PC-3 (cell line): ENCODE measurements around the gene PKD1L1. TPM values are rescaled to one million over a fixed set of nuclear protein-coding genes. Genes with fewer than 3 reads are reported as not detected.

Experiments
- ATAC-seq: fragments of 200-7000 bp; cut with Tn5 transposase; 2 replicates; pipeline ENCODE4 v1.9.1; 2020; ENCODE audit warnings: mild to moderate bottlenecking, moderate library complexity
- BruUV-seq: library from RNA; stranded (reverse); fragments of 400-500 nt; replicated peaks from 2 replicates; lab custom pipeline; 2021; lab: Mats Ljungman, UMichigan
- CTCF ChIA-PET: fragments of 300-600 bp; sonication (Branson Sonifier 250); formaldehyde crosslinking; loops from one replicate; lab custom pipeline; 2022; ENCODE audit warnings: antibody characterized with exemption; lab: Charles Lee
- POLR2A ChIA-PET: fragments of 300-600 bp; sonication (Branson Sonifier 250); formaldehyde crosslinking; loops from one replicate; lab custom pipeline; 2022; ENCODE audit warnings: antibody characterized with exemption; ENCODE audit not compliant: unreplicated experiment; lab: Charles Lee
- DNase-seq: peaks from one replicate; pipeline ENCODE4 v3.0.0-alpha.2; 2015
- H2AFZ ChIP-seq: fragments of 300-600 bp; sonication (generic); 2 replicates; pipeline ENCODE4 v1.6.0; 2016; ENCODE audit warnings: antibody characterized with exemption, low read length
- H3F3A ChIP-seq: fragments of 300-600 bp; sonication (generic); one replicate; pipeline ENCODE4 v1.6.0; 2017; ENCODE audit warnings: antibody characterized with exemption, low read length, control low read depth, mild to moderate bottlenecking; ENCODE audit not compliant: unreplicated experiment
- H3K27ac ChIP-seq: fragments of 300-600 bp; sonication (generic); 2 replicates; pipeline ENCODE4 v1.5.1; 2016; ENCODE audit warnings: mild to moderate bottlenecking, low read length
- H3K27me3 ChIP-seq: fragments of 300-600 bp; sonication (generic); 2 replicates; pipeline ENCODE4 v1.6.1; 2016; ENCODE audit warnings: low read length, mixed read lengths
- H3K36me3 ChIP-seq: fragments of 300-600 bp; sonication (generic); 2 replicates; pipeline ENCODE4 v1.6.1; 2016; ENCODE audit warnings: low read depth, mixed run types, low read length, mixed read lengths
- H3K4me1 ChIP-seq: fragments of 300-600 bp; sonication (generic); 2 replicates; pipeline ENCODE4 v1.5.1; 2016; ENCODE audit warnings: low read length; ENCODE audit not compliant: insufficient read depth
- H3K4me2 ChIP-seq: fragments of 300-600 bp; sonication (generic); 2 replicates; pipeline ENCODE4 v1.6.0; 2016; ENCODE audit warnings: low read length
- H3K4me3 ChIP-seq: fragments of 300-600 bp; sonication (generic); 2 replicates; pipeline ENCODE4 v1.5.1; 2016; ENCODE audit warnings: mild to moderate bottlenecking, low read length, mixed read lengths
- H3K79me2 ChIP-seq: fragments of 300-600 bp; sonication (generic); 2 replicates; pipeline ENCODE4 v1.6.1; 2017; ENCODE audit warnings: low read length, mixed read lengths
- H3K9ac ChIP-seq: fragments of 300-600 bp; sonication (generic); 2 replicates; pipeline ENCODE4 v1.6.0; 2016; ENCODE audit warnings: mild to moderate bottlenecking, low read length
- H3K9me2 ChIP-seq: fragments of 300-600 bp; sonication (generic); replicated peaks from 2 replicates; pipeline ENCODE4 v1.6.1; 2016; ENCODE audit warnings: mixed run types, low read length, mixed read lengths
- H3K9me3 ChIP-seq: fragments of 300-600 bp; sonication (generic); 2 replicates; pipeline ENCODE4 v1.6.1; 2016; ENCODE audit warnings: low read length, mixed read lengths
- H4K20me1 ChIP-seq: fragments of 300-600 bp; sonication (generic); 2 replicates; pipeline ENCODE4 v1.6.1; 2016; ENCODE audit warnings: low read length, mixed read lengths
- EZH2 ChIP-seq: fragments of 300-600 bp; sonication (generic); IDR thresholded peaks from one replicate; pipeline ENCODE4 v1.6.1; 2017; ENCODE audit warnings: antibody characterized with exemption, mild to moderate bottlenecking, low read length; ENCODE audit not compliant: unreplicated experiment
- EZH2phosphoT487 ChIP-seq: fragments of 300-600 bp; sonication (generic); IDR thresholded peaks from 2 replicates; pipeline ENCODE4 v1.6.1; 2018; ENCODE audit warnings: mild to moderate bottlenecking, antibody characterized with exemption, low read length, borderline replicate concordance
- intact Hi-C: fragments of 100-400 bp; cut with micrococcal nuclease; formaldehyde crosslinking; loops from 2 replicates; pipeline ENCODE4 v1.9.0; 2023
- total RNA-seq: library from RNA; depleted of rRNA; stranded (reverse); fragments of >200 nt; gene quantifications from 2 replicates; pipeline ENCODE4 v1.2.3, GENCODE V29; 2014
- TF ChIP-seq, protein P1 (sequence below): fragments of 300-600 bp; sonication (generic); conservative IDR thresholded peaks from 2 replicates; pipeline ENCODE4 v1.5.1; 2017; ENCODE audit warnings: antibody characterized with exemption, low read depth, mild to moderate bottlenecking, low read length

The PKD1L1 gene
- total RNA-seq, 1 experiment from 2014 or later: 0.04 TPM

DNA sequence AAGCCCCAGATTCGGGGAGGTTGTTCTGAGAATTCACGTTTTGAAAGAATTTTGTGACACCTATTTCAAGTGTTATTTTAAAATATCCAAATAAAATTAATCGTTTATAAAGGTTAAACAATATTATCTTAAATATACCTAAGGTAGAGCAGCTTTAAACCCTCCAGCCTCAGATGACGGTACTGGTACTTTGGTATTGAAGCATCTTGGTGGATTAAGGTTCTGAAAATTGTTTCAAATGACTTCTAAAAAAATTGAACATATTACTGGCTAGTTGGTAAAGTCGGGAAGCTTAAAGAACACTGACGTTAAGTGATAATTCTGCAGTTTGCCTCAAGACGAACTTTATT is 31.5 kb upstream of the PKD1L1 start:
- BruUV-seq: no TSS peak
- peaks cover 20% of the 10 kb centered on the region for H3K79me2 ChIP-seq
- H4K20me1 ChIP-seq: no peaks in the 10 kb centered on the region
- peak overlapping the region; percentile 90 for H3K4me3 ChIP-seq
- TF ChIP-seq EZH2 (no peak), EZH2phosphoT487 (no peak)
- TF ChIP-seq, protein P1, sequence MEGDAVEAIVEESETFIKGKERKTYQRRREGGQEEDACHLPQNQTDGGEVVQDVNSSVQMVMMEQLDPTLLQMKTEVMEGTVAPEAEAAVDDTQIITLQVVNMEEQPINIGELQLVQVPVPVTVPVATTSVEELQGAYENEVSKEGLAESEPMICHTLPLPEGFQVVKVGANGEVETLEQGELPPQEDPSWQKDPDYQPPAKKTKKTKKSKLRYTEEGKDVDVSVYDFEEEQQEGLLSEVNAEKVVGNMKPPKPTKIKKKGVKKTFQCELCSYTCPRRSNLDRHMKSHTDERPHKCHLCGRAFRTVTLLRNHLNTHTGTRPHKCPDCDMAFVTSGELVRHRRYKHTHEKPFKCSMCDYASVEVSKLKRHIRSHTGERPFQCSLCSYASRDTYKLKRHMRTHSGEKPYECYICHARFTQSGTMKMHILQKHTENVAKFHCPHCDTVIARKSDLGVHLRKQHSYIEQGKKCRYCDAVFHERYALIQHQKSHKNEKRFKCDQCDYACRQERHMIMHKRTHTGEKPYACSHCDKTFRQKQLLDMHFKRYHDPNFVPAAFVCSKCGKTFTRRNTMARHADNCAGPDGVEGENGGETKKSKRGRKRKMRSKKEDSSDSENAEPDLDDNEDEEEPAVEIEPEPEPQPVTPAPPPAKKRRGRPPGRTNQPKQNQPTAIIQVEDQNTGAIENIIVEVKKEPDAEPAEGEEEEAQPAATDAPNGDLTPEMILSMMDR: no peak
- H2AFZ ChIP-seq: peak overlapping the region; percentile 66; the same call in 1 of the 2 replicates
- H3K36me3 ChIP-seq: peaks cover 22% of the 10 kb centered on the region; the same call in 1 of the 2 replicates
- no peaks in the 10 kb centered on the region for H3K9me3 ChIP-seq
- peak overlapping the region; percentile 85; the same call in 1 of the 2 replicates for H3K9ac ChIP-seq
- no peaks in the 10 kb centered on the region for H3K9me2 ChIP-seq
- POLR2A ChIA-PET: interaction anchor here (0.6 kb wide), 1 partner anchor 14 kb away, joined by 4 read pairs; no protein-coding TSS in a partner anchor
- no peak for ATAC-seq
- H3K4me2 ChIP-seq: peak overlapping the region; percentile 99
- peaks cover 10% of the 10 kb centered on the region for H3K4me1 ChIP-seq
- H3K27ac ChIP-seq: no peak overlapping the region
- CTCF ChIA-PET: no interaction called here
- no peaks in the 10 kb centered on the region for H3K27me3 ChIP-seq
- intact Hi-C loops: loop anchor here (2.0 kb wide), 2 partner anchors 55 to 109 kb away; partner anchors contain the start of genes C7orf57 and UPP1
- DNase-seq: no peak
- no peaks in the 10 kb centered on the region for H3F3A ChIP-seq

DNA sequence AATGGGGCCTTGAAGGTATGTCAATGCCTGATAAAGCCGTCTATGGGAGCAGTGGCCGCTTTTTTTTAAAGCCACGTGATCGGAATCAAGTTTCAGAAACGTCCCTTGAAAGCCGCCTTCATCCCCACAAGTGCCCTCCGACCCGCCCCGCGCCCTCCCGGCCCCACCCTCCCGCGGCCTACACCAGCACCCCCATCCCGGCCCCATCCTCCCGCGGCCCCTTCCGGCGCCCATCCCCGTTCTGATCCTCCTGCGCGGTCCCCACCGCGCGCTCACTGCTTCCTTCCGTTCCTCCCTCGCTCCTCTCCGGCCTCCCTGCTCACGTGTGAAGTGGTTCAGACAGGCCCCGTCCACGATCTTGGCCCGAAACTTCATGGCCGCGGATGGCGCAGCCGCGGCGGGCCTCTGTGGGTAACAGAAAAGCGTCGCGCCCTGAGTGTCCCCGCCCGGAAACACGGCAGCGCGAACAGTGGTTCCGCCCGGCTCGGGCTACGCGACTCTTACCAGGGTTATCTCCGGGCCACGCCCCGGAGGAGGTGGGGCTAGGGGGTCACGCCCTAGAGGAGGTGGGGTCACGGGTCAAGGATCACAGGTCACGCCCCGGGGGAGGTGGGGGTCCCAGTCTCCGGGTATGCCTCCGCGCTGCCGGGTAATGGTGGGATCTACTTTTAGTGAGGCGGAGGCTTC is 31.0 kb upstream of the PKD1L1 start, which contains the start of gene HUS1:
HUS1 (minus strand) TSS at position 471 of the 687 bp plus-strand sequence; CDS start at position 375, 96 bp downstream.
- no peaks in the 10 kb centered on the region for H3K9me3 ChIP-seq
- peaks cover 10% of the 10 kb centered on the region for H3K4me1 ChIP-seq
- no peaks in the 10 kb centered on the region for H3F3A ChIP-seq
- POLR2A ChIA-PET: no interaction called here
- BruUV-seq: no TSS peak
- H3K79me2 ChIP-seq: peaks cover 20% of the 10 kb centered on the region
- peak within 1 kb of the TSS; percentile 90 for H3K4me3 ChIP-seq
- intact Hi-C loops: loop anchor here (2.0 kb wide), 2 partner anchors 56 to 110 kb away; partner anchors contain the start of genes C7orf57 and UPP1
- no peaks in the 10 kb centered on the region for H4K20me1 ChIP-seq
- H3K9ac ChIP-seq: peak within 1 kb of the TSS; percentile 85
- peak within 1 kb of the TSS; percentile 66 for H2AFZ ChIP-seq
- no peaks in the 10 kb centered on the region for H3K27me3 ChIP-seq
- TF ChIP-seq EZH2: no peak
- TF ChIP-seq, protein P1: no peak
- no peak for TF ChIP-seq EZH2phosphoT487
- peak within 1 kb of the TSS; percentile 99 for H3K4me2 ChIP-seq
- peaks cover 26% of the 10 kb centered on the region for H3K36me3 ChIP-seq
- CTCF ChIA-PET: no interaction called here
- H3K27ac ChIP-seq: peak within 1 kb of the TSS; percentile 53
- DNase-seq (peak; percentile 86), ATAC-seq (peak; percentile 98)
- no peaks in the 10 kb centered on the region for H3K9me2 ChIP-seq
